Esophagus squamous epithelium (tissue), 5 donors: ENCODE results near the gene ZNF687. TPM values are rescaled to one million over a fixed set of nuclear protein-coding genes. Genes with fewer than 3 reads are reported as not detected.
"Not testable (repeated sequence)": the region's sequence is repeated elsewhere in the genome, so short reads cannot be mapped to it uniquely, and the experiment has no call there.

Experiments used
- DNase-seq: peaks from one replicate; lab custom pipeline; 2025; lab: John Stamatoyannopoulos, UW
- H3K27ac ChIP-seq, 4 donors: fragments of 200-600 bp; sonication (generic); one replicate each; pipeline ENCODE4 v1.5.1; 2016 to 2019; ENCODE audit warnings: mild to moderate bottlenecking in 1 of 4
- H3K27me3 ChIP-seq, 4 donors: fragments of 200-600 bp; sonication (generic); 1 replicate in 3 of 4; 2 replicates in 1 of 4; pipeline versions ENCODE4 v1.5.1 to v1.6.0; 2017 to 2021; ENCODE audit warnings: antibody characterized with exemption in 1 of 4
- H3K36me3 ChIP-seq, 3 donors: fragments of 200-600 bp; sonication (generic); one replicate each; pipeline ENCODE4 v1.5.1; 2016 to 2019
- H3K4me1 ChIP-seq, 3 donors: fragments of 200-600 bp; sonication (generic); one replicate each; pipeline ENCODE4 v1.5.1; 2017 to 2019
- H3K4me3 ChIP-seq, 4 donors: fragments of 200-600 bp; sonication (generic); 1 replicate in 3 of 4; 2 replicates in 1 of 4; pipeline ENCODE4 v1.5.1; 2016 to 2019; ENCODE audit warnings: mild to moderate bottlenecking in 2 of 4, moderate library complexity in 1 of 4
- H3K9me3 ChIP-seq, 3 donors: fragments of 200-600 bp; sonication (generic); one replicate each; pipeline ENCODE4 v1.5.1; 2016 to 2019
- POLR2A ChIP-seq, 4 donors: fragments of 450-650 bp; IDR thresholded peaks; one replicate each; pipeline ENCODE4 v1.6.1; 2017; ENCODE audit warnings: antibody characterized with exemption in 4 of 4, mild to moderate bottlenecking in 4 of 4, moderate library complexity in 3 of 4
- WGBS, 2 donors: methylation state at CpG; one replicate each; pipeline ENCODE4 v1.1.5; 2018; 5-methylcytosine and 5-hydroxymethylcytosine counted together
- intact Hi-C: fragments of 100-400 bp; cut with DNase I; formaldehyde crosslinking; loops from one replicate; pipeline ENCODE4 v1.15.0; 2022
- total RNA-seq, 4 donors: library from RNA; depleted of rRNA; stranded (reverse); fragments of >200 nt; gene quantifications; one replicate each; pipeline ENCODE4 v1.1.0, GENCODE V29; 2016
- TF ChIP-seq, protein P1 (sequence below), 6 experiments: fragments of 450-650 bp in 4 of 6; fragments of 200-600 bp in 2 of 6; sonication (generic) in 2 of 6; IDR thresholded peaks; one replicate each; pipeline ENCODE4 v1.5.1; 2016 to 2019; ENCODE audit warnings: antibody characterized with exemption in 6 of 6, mild to moderate bottlenecking in 4 of 6, moderate library complexity in 4 of 6
- donor health status: DM: yes; HTN: yes; CAD: no.

ZNF687 gene
- total RNA-seq, 4 donors from 2014 or later: 16.5 to 28.5 (median 18.3) TPM

- H3K4me1 ChIP-seq: peaks cover 0 to 9% (median 0%) of the 10 kb centered on the region in 3 donors
- intact Hi-C loops: no loop called here
- peaks cover 32 to 91% (median 35%) of the 10 kb centered on the region in 3 donors for H3K36me3 ChIP-seq
- no peaks in the 10 kb centered on the region for H3K27me3 ChIP-seq
- WGBS, 2 donors: 83 to 100% methylated on average over 1 to 3 of the region's 3 CpGs
- no peak for DNase-seq
- no peak overlapping the region for H3K4me3 ChIP-seq
- no peaks in the 10 kb centered on the region for H3K9me3 ChIP-seq
- H3K27ac ChIP-seq: no peak overlapping the region
- no peak for TF ChIP-seq POLR2A (IDR thresholded peaks at IDR 0.05)
Observed at GRCh38 chr1:151266315-151266714, 15.8 kb upstream of the ZNF687 start.

DNA sequence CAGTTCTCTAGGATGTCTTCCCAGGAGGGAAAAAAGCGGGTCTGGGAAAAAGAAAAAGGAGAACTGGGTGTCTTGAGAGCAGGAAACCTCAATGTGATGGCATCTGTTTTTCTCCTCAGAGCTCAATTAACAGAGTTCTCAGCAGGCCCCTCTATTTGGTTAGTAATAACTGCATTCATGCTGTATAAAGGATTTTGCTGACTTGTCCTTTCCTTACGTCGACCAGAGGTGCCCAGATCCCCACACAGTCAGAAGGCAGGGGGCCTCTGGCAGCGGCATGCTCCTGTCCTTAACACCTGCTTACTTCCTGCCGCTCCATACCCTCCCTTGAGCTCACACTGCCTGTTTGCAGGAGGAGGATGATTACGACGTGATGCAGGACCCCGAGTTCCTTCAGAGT, 15.3 kb upstream of the ZNF687 start:
- H3K4me1 ChIP-seq: peaks cover 0 to 9% (median 0%) of the 10 kb centered on the region in 3 donors
- no peak for DNase-seq
- H3K27me3 ChIP-seq: no peaks in the 10 kb centered on the region
- no peak for TF ChIP-seq POLR2A (IDR thresholded peaks at IDR 0.05)
- TF ChIP-seq, protein P1, sequence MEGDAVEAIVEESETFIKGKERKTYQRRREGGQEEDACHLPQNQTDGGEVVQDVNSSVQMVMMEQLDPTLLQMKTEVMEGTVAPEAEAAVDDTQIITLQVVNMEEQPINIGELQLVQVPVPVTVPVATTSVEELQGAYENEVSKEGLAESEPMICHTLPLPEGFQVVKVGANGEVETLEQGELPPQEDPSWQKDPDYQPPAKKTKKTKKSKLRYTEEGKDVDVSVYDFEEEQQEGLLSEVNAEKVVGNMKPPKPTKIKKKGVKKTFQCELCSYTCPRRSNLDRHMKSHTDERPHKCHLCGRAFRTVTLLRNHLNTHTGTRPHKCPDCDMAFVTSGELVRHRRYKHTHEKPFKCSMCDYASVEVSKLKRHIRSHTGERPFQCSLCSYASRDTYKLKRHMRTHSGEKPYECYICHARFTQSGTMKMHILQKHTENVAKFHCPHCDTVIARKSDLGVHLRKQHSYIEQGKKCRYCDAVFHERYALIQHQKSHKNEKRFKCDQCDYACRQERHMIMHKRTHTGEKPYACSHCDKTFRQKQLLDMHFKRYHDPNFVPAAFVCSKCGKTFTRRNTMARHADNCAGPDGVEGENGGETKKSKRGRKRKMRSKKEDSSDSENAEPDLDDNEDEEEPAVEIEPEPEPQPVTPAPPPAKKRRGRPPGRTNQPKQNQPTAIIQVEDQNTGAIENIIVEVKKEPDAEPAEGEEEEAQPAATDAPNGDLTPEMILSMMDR (IDR thresholded peaks at IDR 0.05): no peak
- H3K4me3 ChIP-seq: no peak overlapping the region
- peak overlapping the region in 3 of 4 donors; percentile 33 to 64 (median 39) for H3K27ac ChIP-seq
- intact Hi-C loops: no loop called here
- no peaks in the 10 kb centered on the region for H3K9me3 ChIP-seq
- WGBS, 2 donors: 72 to 82% methylated on average over 7 to 8 of the region's 8 CpGs
- H3K36me3 ChIP-seq: peaks cover 32 to 88% (median 35%) of the 10 kb centered on the region in 3 donors

GRCh38 chr1:151267760-151268159, 14.3 kb upstream of the ZNF687 start:
- intact Hi-C loops: no loop called here
- Histone ChIP-seq H3K36me3 (peaks cover 25 to 84% (median 35%) of the 10 kb centered on the region in 3 donors), H3K27ac (peak overlapping the region in 3 of 4 donors; percentile 36 to 64 (median 39)), H3K4me3 (no peak overlapping the region), H3K27me3 (no peaks in the 10 kb centered on the region), H3K9me3 (no peaks in the 10 kb centered on the region), H3K4me1 (peaks cover 0 to 9% (median 0%) of the 10 kb centered on the region in 3 donors)
- TF ChIP-seq, protein P1 (IDR thresholded peaks at IDR 0.05): no peak
- TF ChIP-seq POLR2A (IDR thresholded peaks at IDR 0.05): no peak
- 49 to 50% methylated on average over 4 of the region's 4 CpGs for WGBS, 2 donors
- DNase-seq: no peak

- 69 to 72% methylated on average over 2 to 3 of the region's 3 CpGs for WGBS, 2 donors
- H3K27me3 ChIP-seq: no peaks in the 10 kb centered on the region
- DNase-seq: no peak
- peaks cover 0 to 28% (median 0%) of the 10 kb centered on the region in 3 donors for H3K36me3 ChIP-seq
- no peaks in the 10 kb centered on the region for H3K9me3 ChIP-seq
- H3K4me3 ChIP-seq: no peak overlapping the region
- no peak overlapping the region for H3K27ac ChIP-seq
- intact Hi-C loops: no loop called here
- TF ChIP-seq, protein P1 (IDR thresholded peaks at IDR 0.05): no peak
- no peak for TF ChIP-seq POLR2A (IDR thresholded peaks at IDR 0.05)
- H3K4me1 ChIP-seq: no peaks in the 10 kb centered on the region
Observed at GRCh38 chr1:151273924-151274466, 8.1 kb upstream of the ZNF687 start.

- WGBS, 2 donors: 69 to 88% methylated on average over 5 of the region's 5 CpGs
- H3K27me3 ChIP-seq, H3K4me1 ChIP-seq, DNase-seq, intact Hi-C loops, H3K9me3 ChIP-seq, H3K27ac ChIP-seq, H3K4me3 ChIP-seq: not testable (repeated sequence)
- H3K36me3 ChIP-seq: peaks cover 0 to 20% (median 0%) of the 10 kb centered on the region in 3 donors
Observed at GRCh38 chr1:151275341-151275740, 6.8 kb upstream of the ZNF687 start.

GRCh38 chr1:151277249-151277648, 4.8 kb upstream of the ZNF687 start:
- Histone ChIP-seq H3K9me3 (no peaks in the 10 kb centered on the region), H3K4me3 (no peak overlapping the region), H3K4me1 (peaks cover 2 to 6% (median 5%) of the 10 kb centered on the region in 3 donors), H3K27ac (no peak overlapping the region), H3K27me3 (no peaks in the 10 kb centered on the region), H3K36me3 (peaks cover 0 to 12% (median 0%) of the 10 kb centered on the region in 3 donors)
- WGBS, 2 donors: 57 to 62% methylated on average over 2 of the region's 2 CpGs
- intact Hi-C loops: no loop called here
- no peak for DNase-seq
- TF ChIP-seq, protein P1 (IDR thresholded peaks at IDR 0.05): no peak
- TF ChIP-seq POLR2A (IDR thresholded peaks at IDR 0.05): no peak
